ENCODE results near the gene PCDHGA6. TPM values are rescaled to one million over a fixed set of nuclear protein-coding genes. Genes with fewer than 3 reads are reported as not detected.
A peak's percentile ranks its signal among the peaks of the same experiment; 100 is the strongest.

Gene PCDHGA6
- total and polyA plus RNA-seq, 9 of the 15 experiments (the other 6 are each of a cell fraction or from before 2014, with no cell fraction given): 0.01 to 0.18 (median 0.09) TPM; not detected in 1

- Histone ChIP-seq H3K4me1 (replicated peaks in 1 of 2; ENCODE audit: control insufficient read depth in 2 of 2, insufficient read depth in 2 of 2, low read length in 2 of 2) (peaks cover 0 to 27% of the 10 kb centered on the region in 2 experiments; a peak in 2 of 5 replicates), H4K20me1 (replicated peaks; ENCODE audit: control insufficient read depth, insufficient read depth, low read length) (no peaks in the 10 kb centered on the region), H3K9ac (ENCODE audit: insufficient read depth in 1 of 2, low read depth in 2 of 2, low read length in 2 of 2) (peak within 1 kb of the TSS in 1 of 2 experiments; percentile 48; a peak in 2 of 4 replicates), H3K4me2 (ENCODE audit: insufficient read depth, low read length) (peak within 1 kb of the TSS; percentile 59), H3K36me3 (ENCODE audit: control insufficient read depth, insufficient read depth, low read length) (no peaks in the 10 kb centered on the region), H3K9me1 (ENCODE audit: control insufficient read depth, insufficient read depth, low read length) (no peaks in the 10 kb centered on the region), H3K9me3 (replicated peaks; ENCODE audit: control insufficient read depth, insufficient read depth, low read depth, low read length) (no peaks in the 10 kb centered on the region; the same call in 1 of the 2 replicates), H3K27me3 (ENCODE audit: control insufficient read depth in 2 of 2, insufficient read depth in 2 of 2, low read length in 2 of 2) (peaks cover 7 to 33% of the 10 kb centered on the region in 2 experiments; a peak in 4 of 5 replicates), H3K4me3 (peak within 1 kb of the TSS; percentile 21), H3K79me2 (ENCODE audit: control insufficient read depth, insufficient read depth, low read length) (no peaks in the 10 kb centered on the region), H2AFZ (ENCODE audit: low read depth, low read length) (peak within 1 kb of the TSS; percentile 69), H3K27ac (ENCODE audit: extremely low read depth, low read depth, low read length) (no peak within 1 kb of the TSS)
- peak; percentile 70 for FAIRE-seq
- ChIA-PET CTCF (ENCODE audit: low intra/inter-chr PET ratio) (interaction anchor here (0.5 to 1.5 kb wide), 6 partner anchors 8 to 401 kb away, joined by 3 to 4 read pairs (median 3); partner anchors contain the start of genes PCDHGA11 and PCDHGA2), POLR2A (interaction anchor here (0.8 to 1.9 kb wide), 3 partner anchors 9 to 263 kb away, joined by 4 to 7 read pairs (median 4); partner anchors contain the start of gene PCDHGA11)
- TF ChIP-seq NRF1 (conservative IDR thresholded peaks at IDR 0.05 in 1 of 2, IDR thresholded peaks at IDR 0.05 in 1 of 2) (peak; percentile 33 to 37; a peak in 2 of 4 replicates), CTCF (IDR thresholded peaks at IDR 0.05 in 2 of 3, conservative IDR thresholded peaks at IDR 0.05 in 1 of 3; ENCODE audit: insufficient read depth in 2 of 3, low read depth in 1 of 3, low read length in 3 of 3) (peak; percentile 66 to 78 (median 72)), GTF2A2 (tag; IDR thresholded peaks at IDR 0.05) (no peak), TFE3 (CRISPR knock-in tag; IDR thresholded peaks at IDR 0.05) (no peak), ZNF398 (CRISPR knock-in tag; IDR thresholded peaks at IDR 0.05) (no peak), RAD21 (CRISPR knock-in tag; conservative IDR thresholded peaks at IDR 0.05 in 1 of 2, IDR thresholded peaks at IDR 0.05 in 1 of 2) (peak; percentile 34 to 66), ZSCAN29 (IDR thresholded peaks at IDR 0.05) (peak; percentile 95)
- BruUV-seq (replicated peaks): no TSS peak
- in situ Hi-C loops (cut with MboI): no loop called here
- ATAC-seq: peak; percentile 91
- 17% methylated on average over 25 of the region's 31 CpGs for WGBS (ENCODE audit: insufficient coverage, low coverage, missing lambda C conversion rate)
- intact Hi-C loops (cut with micrococcal nuclease): loop anchor here (5.0 kb wide), 1 partner anchor 109 kb away; no protein-coding TSS in a partner anchor
- DNase-seq (ENCODE audit: extremely low read depth in 1 of 4, low spot score in 3 of 4): peak; percentile 49 to 61 (median 54)
Measured at GRCh38 chr5:141412854-141413539, 39.3 kb downstream of the PCDHGA6 start, which contains the start of gene PCDHGA10. PCDHGA10 (plus strand) TSS chr5:141412987; CDS start chr5:141413176, 189 bp downstream.
